Measurements from ENCODE around the gene OR10V1.

The OR10V1 gene

DNA sequence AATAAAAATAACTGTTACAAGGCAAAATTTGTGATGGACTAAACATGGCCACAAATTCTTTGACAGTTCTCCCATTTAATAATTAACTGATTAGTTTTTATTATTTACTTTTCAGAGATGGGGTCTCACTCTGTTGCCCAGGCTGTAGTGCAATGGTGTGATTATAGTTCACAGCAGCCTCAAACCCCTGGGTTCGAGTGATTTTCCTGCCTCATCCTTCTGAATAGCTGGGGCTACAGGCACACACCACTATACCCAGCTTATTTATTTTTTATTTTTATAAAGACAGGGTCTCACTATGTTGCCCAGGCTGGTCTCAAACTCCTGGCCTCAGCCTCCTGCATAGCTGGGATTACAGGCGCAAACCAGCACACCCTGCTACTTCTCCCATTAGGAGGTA lies 40.4 kb downstream of the OR10V1 start:
- no peak for DNase-seq (ENCODE audit: low spot score)
- in situ Hi-C loops (cut with MboI; ENCODE audit: low sequenced_read_pairs, unreplicated experiment), result no loop called here
- TF ChIP-seq, protein P1, sequence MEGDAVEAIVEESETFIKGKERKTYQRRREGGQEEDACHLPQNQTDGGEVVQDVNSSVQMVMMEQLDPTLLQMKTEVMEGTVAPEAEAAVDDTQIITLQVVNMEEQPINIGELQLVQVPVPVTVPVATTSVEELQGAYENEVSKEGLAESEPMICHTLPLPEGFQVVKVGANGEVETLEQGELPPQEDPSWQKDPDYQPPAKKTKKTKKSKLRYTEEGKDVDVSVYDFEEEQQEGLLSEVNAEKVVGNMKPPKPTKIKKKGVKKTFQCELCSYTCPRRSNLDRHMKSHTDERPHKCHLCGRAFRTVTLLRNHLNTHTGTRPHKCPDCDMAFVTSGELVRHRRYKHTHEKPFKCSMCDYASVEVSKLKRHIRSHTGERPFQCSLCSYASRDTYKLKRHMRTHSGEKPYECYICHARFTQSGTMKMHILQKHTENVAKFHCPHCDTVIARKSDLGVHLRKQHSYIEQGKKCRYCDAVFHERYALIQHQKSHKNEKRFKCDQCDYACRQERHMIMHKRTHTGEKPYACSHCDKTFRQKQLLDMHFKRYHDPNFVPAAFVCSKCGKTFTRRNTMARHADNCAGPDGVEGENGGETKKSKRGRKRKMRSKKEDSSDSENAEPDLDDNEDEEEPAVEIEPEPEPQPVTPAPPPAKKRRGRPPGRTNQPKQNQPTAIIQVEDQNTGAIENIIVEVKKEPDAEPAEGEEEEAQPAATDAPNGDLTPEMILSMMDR (IDR thresholded peaks at IDR 0.05; ENCODE audit: borderline replicate concordance, control extremely low read depth, extremely low read depth, insufficient read depth, missing control alignments), result no peak

- in situ Hi-C loops (cut with MboI; ENCODE audit: low sequenced_read_pairs, unreplicated experiment), result no loop called here
- TF ChIP-seq, protein P1 (IDR thresholded peaks at IDR 0.05; ENCODE audit: borderline replicate concordance, control extremely low read depth, extremely low read depth, insufficient read depth, missing control alignments), result no peak
- DNase-seq (ENCODE audit: low spot score), result no peak
Observed at GRCh38 chr11:59671471-59671870, 42.2 kb downstream of the OR10V1 start.

DNA sequence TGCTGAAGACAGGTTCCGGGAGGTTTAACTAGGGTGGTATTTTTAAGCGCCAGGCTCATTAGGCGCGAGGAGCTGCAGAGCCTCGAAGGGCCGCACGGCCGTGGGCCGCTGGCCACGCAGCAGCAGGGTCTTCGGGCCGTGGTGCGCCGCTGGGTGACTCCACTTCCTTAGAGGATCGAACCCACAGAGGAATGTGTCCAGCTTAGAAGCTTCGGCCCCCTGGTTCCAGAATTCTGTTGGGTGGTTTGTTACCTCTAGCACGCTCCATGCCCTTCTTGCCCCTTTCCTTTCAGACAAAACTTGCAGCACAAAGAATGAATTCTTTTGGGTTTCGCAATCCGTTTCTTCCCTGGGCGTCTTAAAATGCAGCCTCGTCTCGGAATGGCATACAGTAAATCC lies 44.0 kb downstream of the OR10V1 start:
- in situ Hi-C loops (cut with MboI; ENCODE audit: low sequenced_read_pairs, unreplicated experiment), result loop anchor here (10.0 kb wide), 1 partner anchor 115 kb away; no protein-coding TSS in a partner anchor
- no peak for DNase-seq (ENCODE audit: low spot score)

GRCh38 chr11:59668950-59669610 lies 44.6 kb downstream of the OR10V1 start, which contains the start of gene PATL1:
TSS of gene PATL1 (minus strand) at chr11:59669037. CDS start at chr11:59668895, 142 bp downstream.
- TF ChIP-seq, protein P1 (IDR thresholded peaks at IDR 0.05; ENCODE audit: borderline replicate concordance, control extremely low read depth, extremely low read depth, insufficient read depth, missing control alignments), result no peak
- in situ Hi-C loops (cut with MboI; ENCODE audit: low sequenced_read_pairs, unreplicated experiment), result loop anchor here (10.0 kb wide), 1 partner anchor 114 kb away; no protein-coding TSS in a partner anchor
- DNase-seq (ENCODE audit: low spot score), result peak; percentile 99

More for the DNA sequence above, 44.0 kb downstream of the OR10V1 start:
- TF ChIP-seq, protein P1 (IDR thresholded peaks at IDR 0.05; ENCODE audit: borderline replicate concordance, control extremely low read depth, extremely low read depth, insufficient read depth, missing control alignments), result no peak

DNA sequence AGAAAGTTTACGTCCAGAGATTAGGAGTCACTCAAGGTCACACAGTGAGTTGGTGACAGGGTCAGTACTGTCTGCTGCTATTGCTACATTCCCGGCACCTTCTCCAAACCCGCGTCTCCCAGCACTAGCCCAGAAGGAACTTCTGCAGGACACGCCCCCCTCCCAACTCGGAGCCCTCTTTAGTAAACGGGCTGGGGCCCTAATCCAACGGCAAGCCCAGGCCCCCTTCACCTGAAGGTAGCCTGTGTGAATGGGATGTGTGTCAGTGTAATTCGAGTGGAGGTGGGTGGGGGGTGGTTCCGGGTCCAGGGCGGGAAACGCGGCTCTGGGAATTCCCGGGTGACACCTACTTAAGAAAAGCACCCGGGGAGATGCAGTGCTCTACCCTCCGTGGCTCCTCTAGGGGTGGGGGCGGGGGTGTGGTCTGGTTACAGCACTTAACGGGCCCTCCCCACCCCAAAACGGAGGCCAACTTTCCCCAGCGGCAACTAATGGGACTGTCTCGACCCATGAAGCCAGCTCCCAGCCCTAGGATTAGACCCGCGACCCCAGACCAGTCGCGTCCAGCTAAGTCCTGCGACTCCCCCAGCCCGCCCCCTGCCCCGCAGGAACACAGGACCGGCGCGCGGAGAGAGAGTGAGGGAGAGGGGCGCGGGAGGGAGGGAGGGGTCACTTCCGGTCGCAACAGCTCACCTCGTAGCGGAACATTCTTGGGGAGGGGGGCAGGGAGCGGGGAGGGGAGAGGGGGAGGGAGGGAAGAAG lies 45.3 kb downstream of the OR10V1 start:
- peak; percentile 72 for DNase-seq (ENCODE audit: low spot score)
- in situ Hi-C loops (cut with MboI; ENCODE audit: low sequenced_read_pairs, unreplicated experiment), result loop anchor here (10.0 kb wide), 1 partner anchor 114 kb away; no protein-coding TSS in a partner anchor

DNA sequence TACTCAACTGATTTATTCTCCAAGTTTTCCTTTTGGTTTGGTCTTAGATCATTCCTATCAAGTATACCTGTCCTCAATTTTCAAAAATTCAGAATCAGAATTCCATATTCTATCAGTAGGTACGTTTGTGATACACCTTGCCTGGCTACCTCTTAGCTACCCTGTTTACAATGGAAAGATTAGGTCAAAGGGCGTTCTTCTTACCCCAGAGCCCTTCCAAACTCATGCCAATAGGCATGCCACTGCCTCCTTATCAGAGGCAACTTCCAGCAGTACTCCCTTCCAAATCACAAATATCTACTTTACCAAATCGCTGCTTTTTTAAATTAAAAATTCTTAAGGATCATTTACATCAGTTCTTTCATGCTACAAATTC lies 45.8 kb downstream of the OR10V1 start:
- DNase-seq (ENCODE audit: low spot score), result no peak
- TF ChIP-seq, protein P1 (IDR thresholded peaks at IDR 0.05; ENCODE audit: borderline replicate concordance, control extremely low read depth, extremely low read depth, insufficient read depth, missing control alignments), result no peak
- in situ Hi-C loops (cut with MboI; ENCODE audit: low sequenced_read_pairs, unreplicated experiment), result loop anchor here (10.0 kb wide), 1 partner anchor 113 kb away; no protein-coding TSS in a partner anchor

More for the DNA sequence above, 45.3 kb downstream of the OR10V1 start:
- TF ChIP-seq, protein P1 (IDR thresholded peaks at IDR 0.05; ENCODE audit: borderline replicate concordance, control extremely low read depth, extremely low read depth, insufficient read depth, missing control alignments), result no peak

Data from GM13976 (cell line).